Measurements from ENCODE around the gene ATP2B2.

- TF ChIP-seq CTCF (tag by site-specific recombination; IDR thresholded peaks at IDR 0.05) (no peak), ZNF768 (tag by site-specific recombination; IDR thresholded peaks at IDR 0.05) (no peak), REST (tag by site-specific recombination; IDR thresholded peaks at IDR 0.05) (no peak)
Observed at GRCh38 chr3:10470120-10471053, 35.0 kb downstream of the ATP2B2 start.
